Islet precursor cell (in vitro differentiated cells): Measurements from ENCODE around the gene MYH11.
"Not testable (repeated sequence)": the region's sequence is repeated elsewhere in the genome, so short reads cannot be mapped to it uniquely, and the experiment has no call there.

Experiments used
- DNase-seq: peaks from one replicate; pipeline ENCODE4 v3.0.0-alpha.2; 2018

The MYH11 gene

GRCh38 chr16:15874745-15875314 lies 18.0 kb upstream of the MYH11 start:
- peak; percentile 69 for DNase-seq

- no peak for DNase-seq
Measured at GRCh38 chr16:15873737-15874136, 16.9 kb upstream of the MYH11 start.

- DNase-seq = no peak
Measured at GRCh38 chr16:15873301-15873700, 16.5 kb upstream of the MYH11 start.

GRCh38 chr16:15870011-15870410 lies 13.2 kb upstream of the MYH11 start:
- no peak for DNase-seq

- DNase-seq = no peak
Measured at GRCh38 chr16:15866451-15866850, 9.6 kb upstream of the MYH11 start.

- DNase-seq = no peak
Measured at GRCh38 chr16:15865742-15866141, 8.9 kb upstream of the MYH11 start.

- no peak for DNase-seq
Measured at GRCh38 chr16:15864939-15865338, 8.1 kb upstream of the MYH11 start.

- DNase-seq = no peak
Measured at GRCh38 chr16:15861996-15862395, 5.2 kb upstream of the MYH11 start.

GRCh38 chr16:15858921-15859668 lies 2.3 kb upstream of the MYH11 start:
- no peak for DNase-seq

GRCh38 chr16:15857724-15858560 lies 1.1 kb upstream of the MYH11 start:
- DNase-seq = peak; percentile 75

- no peak for DNase-seq
Measured at GRCh38 chr16:15856182-15856581, 646 bp downstream of the MYH11 start.

GRCh38 chr16:15855704-15856003 lies 1.2 kb downstream of the MYH11 start:
- DNase-seq = no peak

- DNase-seq = no peak
Measured at GRCh38 chr16:15854906-15855703, 1.7 kb downstream of the MYH11 start.

- no peak for DNase-seq
Measured at GRCh38 chr16:15854061-15854460, 2.8 kb downstream of the MYH11 start.

- DNase-seq = no peak
Measured at GRCh38 chr16:15853021-15853420, 3.8 kb downstream of the MYH11 start.

GRCh38 chr16:15850555-15850954 lies 6.3 kb downstream of the MYH11 start:
- DNase-seq = not testable (repeated sequence)

- DNase-seq = no peak
Measured at GRCh38 chr16:15849209-15849981, 7.4 kb downstream of the MYH11 start.

- DNase-seq = no peak
Measured at GRCh38 chr16:15847611-15848175, 9.1 kb downstream of the MYH11 start.

- DNase-seq = no peak
Measured at GRCh38 chr16:15846510-15846909, 10.3 kb downstream of the MYH11 start.

- no peak for DNase-seq
Measured at GRCh38 chr16:15843635-15844279, 13.1 kb downstream of the MYH11 start.

- DNase-seq = not testable (repeated sequence)
Measured at GRCh38 chr16:15839204-15839603, 17.6 kb downstream of the MYH11 start.

- no peak for DNase-seq
Measured at GRCh38 chr16:15837761-15838160, 19.1 kb downstream of the MYH11 start.
